Hepatocyte (in vitro differentiated cells): ENCODE measurements around the gene CCDC150.

ENCODE experiments used
- EZH2phosphoT487 ChIP-seq: fragments of 200-600 bp; sonication (generic); IDR thresholded peaks from one replicate; pipeline ENCODE4 v1.6.1; 2018; ENCODE audit warnings: antibody characterized with exemption, mild to moderate bottlenecking, low read depth, moderate library complexity; ENCODE audit not compliant: unreplicated experiment, severe bottlenecking
- TF ChIP-seq, protein P1 (sequence below): fragments of 200-600 bp; sonication (generic); IDR thresholded peaks from 2 replicates; pipeline ENCODE4 v1.5.1; 2016; ENCODE audit warnings: antibody characterized with exemption, mild to moderate bottlenecking; ENCODE audit not compliant: poor library complexity

DNA sequence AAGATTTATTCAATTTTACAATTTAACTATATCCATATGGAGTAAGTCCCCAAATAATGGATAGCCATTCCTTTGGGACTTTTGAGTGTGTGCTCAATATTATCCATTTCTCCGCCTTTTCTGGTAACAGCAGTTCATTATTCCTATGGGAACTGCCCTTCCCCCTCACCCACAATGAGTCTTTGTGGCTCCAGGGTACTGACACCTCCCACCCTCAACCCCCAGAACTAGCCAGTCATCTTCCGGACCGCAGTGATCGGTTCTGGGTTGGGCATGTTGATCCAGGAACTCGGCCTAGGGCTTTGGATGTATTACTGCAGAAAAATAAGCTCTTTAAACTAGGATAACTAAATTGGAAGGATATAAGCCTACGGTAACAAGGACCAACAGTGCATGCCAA, 45.4 kb upstream of the CCDC150 start:
- TF ChIP-seq, protein P1, sequence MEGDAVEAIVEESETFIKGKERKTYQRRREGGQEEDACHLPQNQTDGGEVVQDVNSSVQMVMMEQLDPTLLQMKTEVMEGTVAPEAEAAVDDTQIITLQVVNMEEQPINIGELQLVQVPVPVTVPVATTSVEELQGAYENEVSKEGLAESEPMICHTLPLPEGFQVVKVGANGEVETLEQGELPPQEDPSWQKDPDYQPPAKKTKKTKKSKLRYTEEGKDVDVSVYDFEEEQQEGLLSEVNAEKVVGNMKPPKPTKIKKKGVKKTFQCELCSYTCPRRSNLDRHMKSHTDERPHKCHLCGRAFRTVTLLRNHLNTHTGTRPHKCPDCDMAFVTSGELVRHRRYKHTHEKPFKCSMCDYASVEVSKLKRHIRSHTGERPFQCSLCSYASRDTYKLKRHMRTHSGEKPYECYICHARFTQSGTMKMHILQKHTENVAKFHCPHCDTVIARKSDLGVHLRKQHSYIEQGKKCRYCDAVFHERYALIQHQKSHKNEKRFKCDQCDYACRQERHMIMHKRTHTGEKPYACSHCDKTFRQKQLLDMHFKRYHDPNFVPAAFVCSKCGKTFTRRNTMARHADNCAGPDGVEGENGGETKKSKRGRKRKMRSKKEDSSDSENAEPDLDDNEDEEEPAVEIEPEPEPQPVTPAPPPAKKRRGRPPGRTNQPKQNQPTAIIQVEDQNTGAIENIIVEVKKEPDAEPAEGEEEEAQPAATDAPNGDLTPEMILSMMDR: no peak
- no peak for TF ChIP-seq EZH2phosphoT487
